Endodermal cell (in vitro differentiated cells): ENCODE data around the gene GLUD1. TPM values are rescaled to one million over a fixed set of nuclear protein-coding genes. Genes with fewer than 3 reads are reported as not detected.
"Not testable (repeated sequence)": the region's sequence is repeated elsewhere in the genome, so short reads cannot be mapped to it uniquely, and the experiment has no call there.

Experiments used
- DNase-seq: peaks from one replicate; pipeline ENCODE4 v3.0.0-alpha.2; 2017
- H3K27ac ChIP-seq: 2 replicates; pipeline ENCODE4 v1.5.1; 2013; ENCODE audit warnings: mild to moderate bottlenecking, low read depth, low read length, moderate library complexity
- H3K27me3 ChIP-seq: 2 replicates; pipeline ENCODE4 v1.6.1; 2013; ENCODE audit warnings: mild to moderate bottlenecking, low read length, moderate library complexity; ENCODE audit not compliant: insufficient read depth, control insufficient read depth, poor library complexity, severe bottlenecking
- H3K36me3 ChIP-seq: 2 replicates; pipeline ENCODE4 v1.7.0; 2013; ENCODE audit warnings: mild to moderate bottlenecking, low read length, moderate library complexity; ENCODE audit not compliant: control insufficient read depth, insufficient read depth
- H3K4me1 ChIP-seq: one replicate; pipeline ENCODE4 v1.7.0; 2013; ENCODE audit warnings: low read length; ENCODE audit not compliant: control insufficient read depth, insufficient read depth
- H3K4me3 ChIP-seq: 2 replicates; pipeline ENCODE4 v1.5.1; 2013; ENCODE audit warnings: mild to moderate bottlenecking, low read length, moderate library complexity
- H3K9ac ChIP-seq: 2 replicates; pipeline ENCODE4 v1.6.1; 2013; ENCODE audit warnings: mild to moderate bottlenecking, low read length, moderate library complexity; ENCODE audit not compliant: poor library complexity, severe bottlenecking; ENCODE audit errors: extremely low read depth
- H3K9me3 ChIP-seq: 2 replicates; pipeline ENCODE4 v1.6.1; 2013; ENCODE audit warnings: mild to moderate bottlenecking, low read length, moderate library complexity; ENCODE audit not compliant: control insufficient read depth
- H3K27ac Mint-ChIP-seq: 2 replicates; pipeline ENCODE4 v1.8.0; 2020; ENCODE audit warnings: mixed read lengths
- H3K27me3 Mint-ChIP-seq: 2 replicates; pipeline ENCODE4 v1.8.0; 2021; ENCODE audit warnings: mild to moderate bottlenecking, mixed read lengths; ENCODE audit not compliant: insufficient read depth
- H3K36me3 Mint-ChIP-seq: 2 replicates; pipeline ENCODE4 v1.8.0; 2020; ENCODE audit warnings: low read depth, mixed read lengths
- H3K4me1 Mint-ChIP-seq: 2 replicates; pipeline ENCODE4 v1.8.0; 2020; ENCODE audit warnings: mixed read lengths
- H3K4me3 Mint-ChIP-seq: 2 replicates; pipeline ENCODE4 v1.8.0; 2020; ENCODE audit warnings: mild to moderate bottlenecking, moderate library complexity, mixed read lengths
- H3K9me3 Mint-ChIP-seq: 2 replicates; pipeline ENCODE4 v1.8.0; 2020; ENCODE audit warnings: mild to moderate bottlenecking, mixed read lengths
- CTCF ChIP-seq: fragments of 200-600 bp; sonication (generic); conservative IDR thresholded peaks from 2 replicates; pipeline ENCODE4 v1.5.0; 2021; ENCODE audit warnings: antibody characterized with exemption, mild to moderate bottlenecking
- WGBS, 2 experiments: methylation state at CpG; one replicate each; pipeline versions ENCODE4 v1.1.5 to v1.1.7; 2013; ENCODE audit warnings: missing lambda C conversion rate in 2 of 2, mixed read lengths in 1 of 2; ENCODE audit not compliant: insufficient coverage in 1 of 2, insufficient read length in 1 of 2; 5-methylcytosine and 5-hydroxymethylcytosine counted together
- total RNA-seq, 2 donors: library from RNA; stranded (reverse); fragmentation: NEBNext Ultra II Directional in 1 of 2; extraction: Animal tissue kit (Norgen Biotek cat#: 25700) in 1 of 2; gene quantifications; 2 replicates in 1 of 2; 3 replicates in 1 of 2; pipeline ENCODE4 v1.2.1, GENCODE V29; 2021

The GLUD1 gene
- total RNA-seq, 2 donors from 2014 or later: 104 to 107 TPM

- H3K36me3 ChIP-seq: peaks cover 37% of the 10 kb centered on the region
- H3K27me3 ChIP-seq: no peaks in the 10 kb centered on the region
- Mint-ChIP-seq H3K36me3 (peaks cover 57% of the 10 kb centered on the region), H3K9me3 (no peaks in the 10 kb centered on the region), H3K4me3 (no peak overlapping the region), H3K4me1 (no peaks in the 10 kb centered on the region), H3K27me3 (no peaks in the 10 kb centered on the region), H3K27ac (no peak overlapping the region)
- no peak overlapping the region for H3K27ac ChIP-seq
- no peak for DNase-seq
- H3K9ac ChIP-seq: no peak overlapping the region
- no peak overlapping the region for H3K4me3 ChIP-seq
- no peaks in the 10 kb centered on the region for H3K4me1 ChIP-seq
- no peaks in the 10 kb centered on the region for H3K9me3 ChIP-seq
- TF ChIP-seq CTCF: no peak
- WGBS, 2 experiments: 93 to 100% methylated on average over 5 to 7 of the region's 7 CpGs
These were observed 10.9 kb upstream of the GLUD1 start for GRCh38 chr10:87105446-87106124.

GRCh38 chr10:87104727-87105126 lies 10.1 kb upstream of the GLUD1 start:
- peaks cover 59% of the 10 kb centered on the region for H3K36me3 Mint-ChIP-seq
- H3K27ac ChIP-seq, DNase-seq, H3K27me3 ChIP-seq, H3K4me1 ChIP-seq, H3K9me3 ChIP-seq, H3K4me3 ChIP-seq, H3K9me3 Mint-ChIP-seq, H3K27me3 Mint-ChIP-seq, H3K4me3 Mint-ChIP-seq, H3K9ac ChIP-seq, H3K27ac Mint-ChIP-seq, H3K4me1 Mint-ChIP-seq: not testable (repeated sequence)
- WGBS, 2 experiments: 84 to 91% methylated on average over 6 to 7 of the region's 8 CpGs
- H3K36me3 ChIP-seq: peaks cover 44% of the 10 kb centered on the region

- peaks cover 45% of the 10 kb centered on the region for H3K36me3 ChIP-seq
- no peak overlapping the region for H3K4me3 Mint-ChIP-seq
- no peaks in the 10 kb centered on the region for H3K4me1 ChIP-seq
- H3K4me3 ChIP-seq: no peak overlapping the region
- DNase-seq: no peak
- H3K9me3 ChIP-seq: no peaks in the 10 kb centered on the region
- H3K27me3 Mint-ChIP-seq: no peaks in the 10 kb centered on the region
- no peak overlapping the region for H3K27ac ChIP-seq
- 80 to 93% methylated on average over 1 to 2 of the region's 2 CpGs for WGBS, 2 experiments
- no peak for TF ChIP-seq CTCF
- H3K27me3 ChIP-seq: no peaks in the 10 kb centered on the region
- no peak overlapping the region for H3K9ac ChIP-seq
- no peak overlapping the region for H3K27ac Mint-ChIP-seq
- H3K9me3 Mint-ChIP-seq: no peaks in the 10 kb centered on the region
- no peaks in the 10 kb centered on the region for H3K4me1 Mint-ChIP-seq
- peaks cover 56% of the 10 kb centered on the region for H3K36me3 Mint-ChIP-seq
These were observed 7.4 kb upstream of the GLUD1 start for GRCh38 chr10:87101996-87102395.
